ENCODE data around the gene VIL1. TPM values are rescaled to one million over a fixed set of nuclear protein-coding genes. Genes with fewer than 3 reads are reported as not detected.

VIL1 gene
- total RNA-seq, 4 donors from 2014 or later: not detected

DNA sequence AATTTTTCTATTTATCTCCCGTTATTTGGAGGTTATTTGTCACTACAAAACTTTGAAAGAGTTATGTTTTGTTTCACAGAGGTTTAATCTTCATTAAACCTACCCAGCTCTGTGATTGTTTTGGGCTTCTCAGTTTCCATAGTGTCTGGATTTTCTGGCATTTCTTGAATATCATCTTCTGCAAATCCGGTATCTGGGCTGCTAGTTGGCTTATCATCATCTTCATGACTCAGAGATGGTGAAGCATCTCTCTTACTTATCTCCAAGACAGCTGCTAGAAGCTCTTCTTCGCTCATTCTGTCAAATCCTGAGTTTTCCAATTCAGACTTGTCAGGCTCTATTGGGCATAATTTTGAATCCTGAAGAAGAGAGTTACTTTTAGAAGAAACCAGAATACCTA, 55.6 kb downstream of the VIL1 start:
- no peak for TF ChIP-seq CTCF (IDR thresholded peaks at IDR 0.05)
- ATAC-seq (ENCODE audit: low FRiP score): peak; percentile 53
- DNase-seq (ENCODE audit: low spot score): no peak

DNA sequence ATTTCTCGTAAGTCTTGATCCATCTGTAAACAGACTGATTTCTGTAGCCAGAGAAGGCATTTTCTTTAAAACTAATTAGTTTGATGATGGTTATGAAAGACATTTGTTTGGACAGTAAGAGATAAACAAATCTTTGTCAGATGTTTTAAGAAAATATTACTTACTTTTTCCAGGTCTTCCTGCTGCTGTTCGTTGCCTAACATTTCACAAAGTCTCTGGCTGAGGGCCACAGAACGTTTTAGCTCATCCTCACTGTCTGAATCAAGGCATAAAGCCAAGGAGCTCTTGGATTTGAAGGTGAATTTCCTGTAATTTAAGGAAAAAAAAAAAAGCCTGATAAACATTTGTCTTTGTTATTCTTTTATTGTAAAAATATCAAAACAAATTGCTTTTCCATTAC, 57.8 kb downstream of the VIL1 start:
- peak; percentile 74 for ATAC-seq (ENCODE audit: low FRiP score)
- DNase-seq (ENCODE audit: low spot score): peak; percentile 32
- TF ChIP-seq CTCF (IDR thresholded peaks at IDR 0.05): no peak

DNA sequence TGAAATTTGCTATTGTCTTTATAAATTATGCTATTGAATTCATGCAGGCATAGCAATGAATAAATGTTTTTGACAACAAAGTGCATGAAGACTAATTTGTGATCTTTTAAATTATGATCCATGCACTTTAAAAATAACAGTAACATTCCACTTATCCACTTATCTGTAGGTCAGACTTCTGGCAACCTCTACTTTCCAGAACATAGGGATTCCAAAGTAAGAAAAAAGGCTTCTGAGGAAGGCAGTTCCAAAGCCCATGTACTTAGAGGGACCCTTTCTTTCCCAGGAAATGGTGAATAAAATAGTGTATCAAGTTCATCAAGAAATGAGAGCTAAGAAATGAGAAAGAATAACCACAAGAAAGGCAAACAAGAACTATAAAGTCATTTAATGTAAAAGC, 58.3 kb downstream of the VIL1 start:
- ATAC-seq (ENCODE audit: low FRiP score) (no peak), DNase-seq (ENCODE audit: low spot score) (no peak)
- no peak for TF ChIP-seq CTCF (IDR thresholded peaks at IDR 0.05)

DNA sequence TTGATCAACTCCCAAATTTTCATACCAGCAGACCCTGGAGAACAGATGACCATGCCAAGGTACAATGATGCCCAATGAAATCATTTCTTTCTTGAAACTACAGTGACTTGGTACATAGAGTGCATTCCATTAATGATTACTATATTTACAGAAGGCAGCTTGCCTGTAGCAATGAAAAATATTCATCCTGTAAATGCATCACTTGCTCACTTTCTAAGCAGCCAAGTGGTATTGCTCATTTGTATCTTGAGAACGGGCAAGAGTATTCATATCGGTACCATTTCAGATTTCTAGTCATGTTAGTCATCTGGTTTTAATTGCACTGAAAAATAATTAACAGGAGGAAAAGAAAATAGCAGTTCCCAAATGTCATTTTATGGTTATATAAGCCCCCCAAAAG, 59.6 kb downstream of the VIL1 start:
- no peak for TF ChIP-seq CTCF (IDR thresholded peaks at IDR 0.05)
- ATAC-seq (ENCODE audit: low FRiP score): no peak

GRCh38 chr2:218479595-218479994, 60.7 kb downstream of the VIL1 start:
- ATAC-seq (ENCODE audit: low FRiP score) (no peak), DNase-seq (ENCODE audit: low spot score) (no peak)
- no peak for TF ChIP-seq CTCF (IDR thresholded peaks at IDR 0.05)

More for the DNA sequence above, 59.6 kb downstream of the VIL1 start:
- DNase-seq (ENCODE audit: low spot score): no peak

DNA sequence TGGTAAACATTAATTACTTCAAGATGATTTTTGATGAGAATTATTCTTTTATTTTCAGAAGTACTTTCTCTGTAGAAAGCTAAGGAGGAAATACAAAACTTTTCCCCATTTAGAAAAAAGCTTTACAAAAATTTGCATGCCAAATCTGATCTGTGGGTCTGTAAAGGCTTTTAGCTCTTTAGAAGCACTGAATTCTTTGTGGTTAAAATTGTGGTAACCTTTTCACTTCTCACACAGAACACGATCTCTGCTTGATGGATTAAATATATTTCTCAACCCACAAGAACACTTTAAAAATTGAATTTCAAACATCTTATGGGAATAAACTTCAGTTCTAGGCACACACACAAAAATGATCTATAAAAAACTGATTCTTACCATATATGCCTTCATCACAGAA, 63.7 kb downstream of the VIL1 start:
- ATAC-seq (ENCODE audit: low FRiP score) (no peak), DNase-seq (ENCODE audit: low spot score) (no peak)
- no peak for TF ChIP-seq CTCF (IDR thresholded peaks at IDR 0.05)

DNA sequence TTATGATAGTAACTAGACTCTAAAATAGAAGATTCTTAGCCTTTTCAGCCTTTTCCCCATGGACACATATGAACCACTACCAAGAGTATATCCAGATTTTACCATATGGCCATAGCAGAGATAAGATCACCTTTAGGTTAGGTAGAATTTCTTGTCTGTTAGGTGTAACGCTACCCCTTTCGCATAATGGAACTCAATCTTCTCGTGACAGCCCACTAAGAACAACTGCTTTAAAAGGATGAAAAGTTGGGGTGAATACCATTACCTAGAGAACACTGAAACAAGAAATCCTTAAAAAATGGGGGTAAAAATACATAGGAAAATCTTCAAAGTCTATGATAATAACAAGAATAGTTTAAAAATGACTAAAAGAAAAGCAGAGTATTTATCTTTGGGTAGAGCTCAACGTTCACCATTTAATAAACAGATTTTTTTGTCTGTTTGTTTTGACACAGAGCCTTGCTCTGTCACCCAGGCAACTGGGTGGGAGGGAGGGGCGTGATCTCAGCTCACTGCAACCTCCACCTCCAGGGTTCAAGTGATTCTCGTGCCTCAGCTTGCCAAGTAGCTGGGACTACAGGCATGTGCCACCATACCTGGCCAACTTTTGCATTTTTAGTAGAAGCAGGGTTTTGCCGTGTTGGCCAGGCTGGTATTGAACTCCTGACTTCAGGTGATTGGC, 67.2 kb downstream of the VIL1 start:
- no peak for TF ChIP-seq CTCF (IDR thresholded peaks at IDR 0.05)
- no peak for ATAC-seq (ENCODE audit: low FRiP score)
- no peak for DNase-seq (ENCODE audit: low spot score)
